D341Med (cell line): ENCODE results near the gene CST1.
"Not testable (repeated sequence)": the region's sequence is repeated elsewhere in the genome, so short reads cannot be mapped to it uniquely, and the experiment has no call there.

Source experiments
- DNase-seq: peaks from one replicate; pipeline ENCODE4 v3.0.0; 2012; ENCODE audit warnings: low spot score

Gene CST1

DNA sequence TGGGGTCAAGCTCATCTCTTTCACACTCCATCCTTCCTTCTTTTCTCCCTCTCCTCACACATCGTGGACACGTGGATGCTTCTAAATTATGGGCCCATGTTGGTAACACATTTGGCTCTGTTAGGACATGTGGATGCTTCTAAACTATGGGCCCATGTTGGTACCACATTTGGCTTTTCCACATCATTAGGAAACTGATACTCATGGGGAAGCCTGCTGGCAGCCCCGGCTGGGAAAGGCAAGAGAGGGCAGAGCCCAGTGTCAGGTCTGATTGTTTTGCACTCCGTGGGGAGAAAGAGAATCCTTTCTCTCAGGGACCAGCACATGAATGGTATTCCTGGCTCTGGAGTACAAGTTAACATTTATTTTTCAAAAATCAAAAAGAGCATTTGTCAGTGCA lies 4.0 kb upstream of the CST1 start:
- DNase-seq, result no peak

DNA sequence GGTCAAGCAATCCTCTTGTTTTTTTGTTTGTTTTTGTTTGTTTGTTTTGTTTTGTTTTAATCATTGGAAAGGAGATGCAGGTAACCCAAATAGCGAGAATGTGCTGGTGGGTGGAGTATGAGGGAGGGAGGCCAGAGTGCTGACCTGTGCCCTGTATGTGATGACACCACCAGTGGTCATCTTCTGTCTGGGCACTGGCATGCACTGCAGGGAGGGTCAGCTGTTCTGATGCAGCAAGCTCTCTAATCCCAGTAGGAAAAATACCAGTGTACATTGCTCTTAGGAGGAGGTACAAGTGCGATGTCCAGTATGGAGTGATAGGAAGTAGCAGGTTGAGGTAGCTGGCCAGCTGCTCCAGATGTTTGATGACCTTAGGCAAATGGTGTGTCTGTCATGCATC lies 2.9 kb upstream of the CST1 start:
- no peak for DNase-seq

DNA sequence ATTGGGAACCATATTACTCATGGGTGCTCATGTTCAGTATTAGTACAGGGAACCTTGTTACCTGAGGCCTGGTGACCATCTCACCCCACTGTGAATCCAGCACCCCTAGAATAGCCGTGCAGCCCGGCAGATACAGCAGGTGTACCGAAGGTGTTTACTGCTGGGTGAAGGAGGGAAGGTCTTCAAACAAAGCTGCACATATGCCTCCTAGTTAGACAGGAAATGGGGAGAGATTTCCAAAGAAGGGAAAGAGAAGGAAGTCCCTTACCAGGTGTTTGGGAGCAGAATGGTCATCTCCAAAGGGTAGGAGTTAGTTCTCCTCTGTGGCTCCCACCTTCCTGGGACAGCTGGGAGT lies 2.4 kb upstream of the CST1 start:
- DNase-seq, result no peak

DNA sequence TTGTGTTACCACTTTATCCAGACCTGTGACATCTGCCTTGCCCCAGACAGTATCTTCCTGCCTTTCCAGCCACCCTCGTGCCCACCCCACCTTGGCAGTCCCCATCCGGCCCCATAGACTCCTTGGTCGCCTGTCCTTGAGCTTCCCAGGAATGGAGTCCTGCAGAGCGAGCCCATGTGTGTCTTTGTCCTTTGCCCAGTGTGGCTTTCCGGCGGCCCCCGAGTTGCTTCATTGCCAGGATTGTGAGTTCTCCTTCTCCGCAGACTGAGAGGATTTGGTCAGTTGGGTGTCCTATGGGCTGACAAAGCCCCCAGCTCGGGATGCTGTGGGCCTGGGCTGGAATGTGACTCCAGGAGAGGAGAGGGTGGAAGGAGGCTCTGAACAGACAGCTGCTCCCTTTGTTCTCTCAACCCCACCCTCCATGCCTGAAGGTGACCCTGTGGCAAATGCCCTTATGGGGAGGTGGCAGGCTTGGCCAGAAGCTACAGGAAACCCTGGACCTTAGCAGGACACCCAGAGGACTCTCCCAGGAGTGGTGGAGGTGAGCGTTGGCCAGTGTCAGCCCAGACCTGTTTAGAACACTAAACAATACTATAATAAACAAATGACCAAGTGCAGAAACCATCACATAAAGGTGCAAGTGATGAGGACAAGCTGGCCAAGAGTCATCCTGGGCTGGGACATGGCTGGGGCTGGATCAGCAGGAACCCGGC lies 1.9 kb upstream of the CST1 start:
- DNase-seq, result no peak

DNA sequence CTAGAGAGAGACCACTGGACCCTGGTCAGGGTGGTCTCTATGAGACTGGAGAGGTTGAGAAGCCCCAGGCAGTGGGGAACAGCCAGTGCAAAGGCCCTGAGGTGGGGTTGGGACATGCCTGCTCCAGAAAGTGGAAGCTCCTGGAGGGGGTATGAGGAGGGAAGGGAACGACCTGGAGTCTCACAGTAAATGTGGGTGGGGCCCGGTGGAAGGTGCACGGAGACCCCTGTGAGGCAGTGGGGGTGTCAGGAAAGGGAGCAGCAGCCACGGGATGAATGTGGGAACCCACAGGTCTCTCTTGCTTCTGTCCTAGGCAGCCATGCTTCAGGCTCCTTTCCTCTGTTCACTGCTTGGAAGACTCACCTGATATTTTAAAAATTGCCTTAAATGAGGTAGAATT lies 1.3 kb upstream of the CST1 start:
- no peak for DNase-seq

DNA sequence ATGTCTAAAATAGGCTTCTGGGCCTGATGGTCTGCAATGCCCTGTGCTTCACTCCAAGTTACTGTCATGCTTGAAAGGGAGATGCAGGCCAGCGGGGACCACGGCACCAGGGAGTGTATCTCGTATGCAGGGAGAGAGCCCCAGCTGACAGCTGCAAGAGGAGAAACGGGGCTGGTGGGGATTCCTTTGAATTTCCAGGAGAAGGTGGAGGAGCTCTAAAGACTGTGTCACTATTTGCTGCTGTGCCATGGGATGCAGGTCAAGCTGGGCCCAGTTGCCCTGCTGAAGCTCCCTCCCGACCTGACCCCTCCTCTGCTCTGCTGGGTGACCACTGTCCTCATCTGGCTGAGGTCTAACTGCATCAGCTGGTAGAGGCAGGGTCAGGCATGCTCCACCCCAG lies 989 bp downstream of the CST1 start:
- no peak for DNase-seq

DNA sequence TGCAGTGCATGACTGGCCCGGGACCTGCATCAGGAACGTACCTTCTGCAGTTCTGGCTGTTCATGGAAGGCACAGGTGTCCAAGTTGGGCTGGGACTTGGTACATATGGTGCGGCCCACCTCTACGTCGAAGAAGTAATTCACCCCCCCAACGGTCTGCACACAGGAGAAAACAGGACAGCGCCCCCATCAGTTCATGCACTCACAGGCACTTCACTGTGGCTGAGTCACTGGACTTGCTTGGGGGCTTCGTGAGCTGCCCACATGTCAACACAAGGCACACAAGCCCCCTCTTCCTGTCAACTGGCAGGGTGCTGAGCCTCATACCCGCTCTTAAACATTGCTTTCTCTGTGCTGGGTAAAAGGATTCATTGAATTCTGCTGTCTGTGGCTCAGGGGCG lies 1.8 kb downstream of the CST1 start:
- DNase-seq, result not testable (repeated sequence)

DNA sequence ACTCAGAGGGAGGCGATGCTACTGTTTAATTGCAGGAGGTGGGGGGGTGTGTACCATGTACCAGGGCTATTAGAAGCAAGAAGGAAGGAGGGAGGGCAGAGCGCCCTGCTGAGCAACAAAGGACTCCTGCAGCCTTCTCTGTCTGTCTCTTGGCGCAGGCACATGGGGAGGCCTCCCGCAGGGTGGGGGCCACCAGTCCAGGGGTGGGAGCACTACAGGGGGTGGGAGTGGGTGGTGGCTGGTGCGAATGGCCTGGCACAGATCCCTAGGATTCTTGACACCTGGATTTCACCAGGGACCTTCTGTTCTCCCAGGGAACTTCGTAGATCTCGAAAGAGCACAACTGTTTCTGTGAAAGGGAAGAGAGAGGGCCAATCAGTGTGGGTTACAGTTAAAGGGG lies 3.2 kb downstream of the CST1 start:
- DNase-seq, result not testable (repeated sequence)

DNA sequence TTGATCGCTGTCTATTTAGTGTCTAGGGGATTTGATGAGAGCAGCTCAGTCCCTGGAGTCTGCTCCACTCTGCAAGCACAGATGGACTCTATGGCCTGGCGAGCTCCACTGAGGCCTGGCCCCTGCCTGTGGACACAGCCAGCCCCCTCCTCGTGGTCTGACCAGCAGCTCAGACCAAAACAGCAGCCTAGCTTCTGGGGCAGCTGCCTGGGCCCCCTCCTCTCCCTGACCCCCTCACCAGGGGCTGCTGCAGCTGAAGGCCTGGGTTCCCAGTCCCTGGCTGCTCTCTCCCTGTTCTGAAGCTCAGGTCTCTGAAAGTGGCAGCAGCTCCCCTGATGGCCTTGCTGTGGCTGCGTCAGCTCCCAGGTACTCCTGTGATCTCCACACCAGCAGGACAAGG lies 3.6 kb downstream of the CST1 start:
- not testable (repeated sequence) for DNase-seq

DNA sequence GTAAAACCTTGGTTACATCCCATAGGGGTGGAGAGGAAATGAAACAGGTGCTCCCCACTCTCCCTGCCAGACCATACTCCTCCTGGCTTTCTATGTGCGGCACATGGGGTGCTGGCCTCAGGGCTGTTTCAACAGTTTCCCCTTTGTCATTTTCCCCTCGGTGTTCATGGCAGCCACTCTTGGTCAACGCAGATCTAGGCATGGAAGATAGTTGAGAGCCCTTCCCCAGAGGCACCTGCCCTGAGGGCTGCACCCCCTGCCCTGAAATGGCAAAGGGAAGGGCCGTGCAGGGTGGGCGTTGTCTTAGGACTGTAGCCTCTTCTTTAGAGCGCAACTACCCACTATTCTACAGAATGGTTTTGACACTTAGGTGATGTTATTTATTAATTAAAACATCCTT lies 4.4 kb downstream of the CST1 start:
- DNase-seq, result no peak

DNA sequence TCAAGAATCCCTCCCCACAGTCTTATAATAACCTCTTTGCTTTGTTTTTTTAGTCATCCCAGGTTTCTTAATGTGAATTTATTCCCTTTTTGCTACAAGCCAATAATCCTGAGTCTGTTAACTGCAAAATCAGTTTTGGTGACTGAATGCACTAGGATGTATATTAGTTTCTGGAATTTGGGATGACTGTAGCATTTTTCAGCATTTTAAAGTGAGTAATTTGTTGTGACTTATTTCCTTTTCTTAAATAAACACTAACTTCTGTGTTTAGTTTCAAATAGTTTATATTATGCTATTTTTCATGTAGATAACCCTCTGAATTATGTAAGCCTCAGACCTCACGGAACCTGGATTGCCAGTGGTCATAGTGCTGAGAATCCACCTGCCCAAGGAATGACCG lies 5.5 kb downstream of the CST1 start:
- DNase-seq, result no peak

DNA sequence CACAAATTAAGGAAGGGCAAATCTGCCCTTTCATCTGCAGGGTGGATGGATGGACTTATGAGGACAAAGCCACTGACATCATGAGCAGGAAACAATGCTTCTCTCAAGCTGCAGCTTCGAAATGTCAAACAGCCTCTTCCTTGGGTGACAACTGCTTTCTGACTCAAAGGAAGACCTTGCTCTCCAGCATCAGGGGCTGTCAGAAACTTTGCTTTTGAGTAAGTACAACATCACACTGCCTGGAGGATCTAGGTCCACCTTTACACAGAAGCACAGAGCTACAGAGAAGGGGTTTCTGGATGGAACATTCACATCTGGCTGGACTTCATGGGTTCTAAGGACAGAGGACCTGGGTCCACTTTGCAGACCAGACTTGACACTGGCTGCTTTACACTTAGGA lies 5.9 kb downstream of the CST1 start:
- no peak for DNase-seq

DNA sequence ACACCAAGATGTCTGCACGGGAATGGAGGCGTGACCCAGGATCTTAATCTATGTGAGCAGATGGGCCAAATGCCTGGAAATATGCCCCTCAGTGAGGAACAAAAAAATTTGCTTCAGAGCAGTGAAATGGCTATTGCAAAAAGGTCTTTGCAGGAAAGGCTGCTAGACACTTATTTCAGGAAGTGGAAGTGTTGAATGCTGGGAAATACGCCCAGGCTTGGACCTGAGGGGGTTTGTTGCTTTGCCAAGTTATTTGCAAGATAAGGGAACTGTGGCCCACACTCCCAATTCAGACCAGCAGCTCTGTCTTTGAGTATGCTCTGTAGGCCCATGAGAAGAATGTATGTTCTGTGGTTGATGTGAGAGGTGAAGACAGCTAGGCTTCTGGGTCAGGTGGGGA lies 15.3 kb downstream of the CST1 start:
- not testable (repeated sequence) for DNase-seq

DNA sequence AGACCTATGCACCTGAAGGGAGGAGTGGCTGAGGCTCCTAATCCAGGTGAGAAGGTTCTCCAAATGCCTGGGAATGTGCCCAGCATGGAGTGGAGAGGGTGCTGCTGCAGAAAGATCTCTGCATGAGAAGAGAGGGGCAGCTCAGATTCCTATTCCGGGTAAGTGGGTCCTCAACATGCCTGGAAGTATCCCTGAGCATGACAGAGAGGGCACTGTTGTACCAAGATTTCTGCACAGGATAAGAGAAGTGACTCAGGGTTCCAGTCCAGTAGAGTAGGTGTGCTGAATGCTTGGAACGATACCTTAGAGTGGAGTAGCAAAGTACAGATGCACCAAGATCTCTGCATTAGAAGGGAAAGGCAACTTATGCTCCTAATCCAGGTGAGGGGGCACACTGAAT lies 15.8 kb downstream of the CST1 start:
- not testable (repeated sequence) for DNase-seq

DNA sequence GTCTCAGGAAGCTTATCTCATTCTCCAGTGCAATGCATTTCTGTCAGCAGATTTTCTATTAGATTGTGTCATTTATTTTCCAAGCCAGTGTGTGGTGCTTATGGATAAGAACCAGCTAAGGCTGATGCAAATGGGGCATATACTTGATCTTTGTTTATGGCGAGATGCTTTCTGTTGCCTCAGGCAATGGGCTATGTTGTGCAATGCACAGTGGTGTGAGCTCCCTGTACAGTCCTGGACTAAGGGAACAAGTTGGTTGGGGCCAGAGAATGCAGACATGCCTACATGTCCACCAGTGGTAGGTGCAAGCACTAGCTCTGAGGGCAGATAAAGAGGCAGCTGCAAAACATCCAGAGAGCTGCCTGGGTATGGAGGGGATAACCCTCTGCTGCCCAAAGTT lies 16.3 kb downstream of the CST1 start:
- not testable (repeated sequence) for DNase-seq

DNA sequence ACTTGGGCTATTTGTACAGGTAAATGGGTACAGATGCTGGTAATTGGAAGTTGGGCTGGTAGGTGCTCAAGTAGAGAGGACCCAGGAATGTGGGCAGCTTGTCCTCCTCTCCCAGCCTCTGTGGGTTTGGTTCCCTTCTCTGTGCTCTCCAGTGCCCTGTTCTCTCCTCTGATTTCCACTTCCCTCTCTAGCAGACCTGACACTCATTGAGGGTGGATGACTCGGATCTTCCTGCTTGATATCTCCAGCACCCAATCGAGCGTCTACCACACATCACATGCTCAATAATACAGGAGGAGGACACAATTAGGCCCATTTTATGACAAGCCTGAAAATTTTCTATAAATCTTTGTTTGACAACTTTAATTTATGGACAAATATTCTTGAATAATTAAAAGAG lies 23.7 kb downstream of the CST1 start:
- DNase-seq, result no peak

DNA sequence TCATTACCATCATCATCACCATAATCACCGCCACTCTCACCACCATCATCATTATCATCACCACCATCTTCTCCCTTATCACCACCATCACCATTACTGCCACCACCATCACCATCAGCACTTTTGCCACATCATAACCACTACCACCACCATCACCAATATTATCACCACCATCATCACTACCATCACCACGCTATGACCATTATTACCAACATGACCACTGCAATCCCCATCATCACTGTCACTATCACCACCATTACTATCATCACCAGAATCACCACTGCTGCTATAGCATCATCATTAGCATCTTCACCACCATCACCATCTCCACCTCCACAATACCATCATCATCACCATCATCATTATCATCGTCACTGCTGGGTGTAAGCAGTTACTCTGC lies 25.6 kb downstream of the CST1 start:
- no peak for DNase-seq

DNA sequence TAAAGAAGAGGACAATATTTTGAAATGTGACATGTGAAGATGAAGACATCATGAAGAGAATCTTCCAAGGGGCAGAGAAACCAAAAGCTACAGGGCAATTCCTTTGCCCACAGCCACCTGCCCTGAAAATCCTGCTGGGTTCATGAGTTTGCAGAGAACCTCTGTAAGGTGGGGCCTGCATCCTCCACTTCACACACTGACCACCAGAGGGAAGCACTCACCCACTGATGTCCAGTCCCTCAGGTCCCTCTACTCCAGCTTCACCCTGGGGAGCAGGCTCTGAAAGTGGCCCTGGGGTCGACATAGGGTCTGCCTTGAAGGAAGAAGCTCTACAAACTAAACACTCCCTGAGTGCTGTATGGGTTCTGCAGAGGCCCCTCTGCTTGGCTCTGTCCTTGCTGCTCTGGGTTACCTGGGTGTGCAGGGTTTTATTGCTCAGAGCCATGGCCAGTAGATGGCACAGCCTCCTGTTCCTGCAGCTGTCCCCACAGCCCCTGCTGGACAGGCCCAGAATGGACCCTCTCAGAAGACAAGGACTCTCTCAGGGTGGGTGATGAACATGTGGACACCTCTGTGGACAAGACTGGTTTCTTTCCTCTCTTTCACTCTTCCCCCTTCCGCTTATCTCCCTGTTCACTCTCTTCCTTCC lies 27.0 kb downstream of the CST1 start:
- DNase-seq, result not testable (repeated sequence)

DNA sequence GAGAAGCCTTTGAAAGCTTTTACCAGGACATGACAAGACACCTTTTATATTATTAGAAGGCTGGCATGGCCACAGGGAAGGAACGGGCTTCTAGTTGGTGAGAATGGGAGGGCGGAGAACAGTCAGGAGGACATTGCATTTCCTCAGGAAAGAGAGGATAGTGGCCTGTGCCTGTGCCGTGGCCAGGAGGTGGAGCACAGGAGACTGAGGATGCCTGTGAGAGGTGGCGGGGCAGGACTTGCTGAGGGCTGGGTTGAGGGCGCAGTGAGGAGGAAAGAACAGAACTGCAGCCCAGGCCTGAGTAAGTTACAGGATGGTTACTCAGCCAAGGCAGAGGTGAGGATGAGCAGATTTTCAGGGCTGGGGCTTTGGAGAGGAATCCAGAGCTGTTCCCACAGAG lies 27.9 kb downstream of the CST1 start:
- not testable (repeated sequence) for DNase-seq

DNA sequence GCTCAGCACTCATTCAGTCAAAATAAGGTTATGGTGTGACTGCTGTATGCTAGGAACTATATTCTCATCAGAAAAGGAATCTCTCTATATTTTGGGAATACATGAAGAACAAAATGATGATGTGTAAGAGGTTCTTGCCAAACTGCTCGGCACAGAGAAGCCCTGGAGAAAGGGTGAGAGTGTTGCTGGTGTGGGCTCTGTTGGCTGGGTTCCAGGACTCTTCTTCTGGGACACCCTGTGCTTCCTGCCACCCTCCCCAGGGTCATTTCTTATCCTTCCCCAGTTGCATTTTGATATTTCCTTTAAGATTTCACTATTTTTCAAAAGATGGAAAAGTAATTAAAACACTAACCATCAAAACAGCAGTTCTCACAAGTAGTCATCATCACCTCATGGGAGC lies 28.8 kb downstream of the CST1 start:
- no peak for DNase-seq

DNA sequence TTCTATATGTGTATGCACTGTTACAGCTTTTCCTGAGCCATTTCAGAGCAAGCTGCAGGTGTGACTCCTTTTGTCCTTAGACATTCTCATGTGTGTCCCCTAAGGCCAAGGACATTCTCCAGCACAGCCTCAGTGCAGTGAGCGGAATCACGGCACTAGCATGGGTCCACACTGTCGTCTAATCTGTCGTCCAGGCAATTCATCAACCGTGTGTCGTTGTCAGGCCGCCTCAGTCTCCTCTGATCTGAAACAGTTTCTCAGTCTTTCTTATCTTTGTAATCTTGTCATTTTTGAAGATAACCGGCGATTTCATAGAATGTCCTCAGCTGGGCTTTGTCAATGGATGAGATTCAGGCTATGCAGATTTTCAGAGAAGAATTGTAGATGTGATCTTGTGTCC lies 31.4 kb downstream of the CST1 start:
- not testable (repeated sequence) for DNase-seq

DNA sequence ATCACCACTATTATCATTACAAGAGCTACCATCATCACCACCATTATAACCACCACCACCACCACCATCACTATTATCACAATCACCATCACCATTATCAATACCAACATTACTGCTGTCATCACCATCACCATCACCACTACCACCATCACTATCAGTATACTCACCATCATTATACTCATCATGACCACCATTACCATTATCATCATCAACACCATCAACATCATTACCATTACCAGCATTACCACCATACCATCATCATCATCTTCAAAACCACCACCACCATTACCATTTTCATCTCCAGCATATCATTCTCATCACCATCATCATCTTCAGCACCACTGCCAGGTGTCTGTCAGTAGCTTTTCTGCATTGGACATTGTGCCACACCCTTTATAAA lies 39.0 kb downstream of the CST1 start:
- DNase-seq, result not testable (repeated sequence)

DNA sequence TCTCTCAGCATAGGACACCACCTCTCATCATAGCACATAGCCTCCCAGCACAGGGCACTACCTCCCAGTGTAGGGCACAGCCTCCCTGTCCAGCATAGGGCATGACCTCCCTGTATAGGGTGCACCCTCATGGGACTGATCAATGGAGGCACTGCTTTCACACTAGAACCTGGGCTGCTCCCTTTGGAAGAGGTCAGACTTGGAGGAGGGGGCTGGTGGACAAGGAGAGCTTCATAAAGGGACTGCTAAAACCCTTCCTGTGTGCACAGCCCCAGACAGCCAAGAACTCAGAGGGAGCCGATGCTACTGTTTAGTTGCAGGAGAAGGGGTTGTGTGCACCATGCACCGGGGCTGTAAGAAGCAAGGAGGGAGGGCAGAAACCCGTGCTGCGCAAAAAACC lies 40.0 kb downstream of the CST1 start:
- no peak for DNase-seq

DNA sequence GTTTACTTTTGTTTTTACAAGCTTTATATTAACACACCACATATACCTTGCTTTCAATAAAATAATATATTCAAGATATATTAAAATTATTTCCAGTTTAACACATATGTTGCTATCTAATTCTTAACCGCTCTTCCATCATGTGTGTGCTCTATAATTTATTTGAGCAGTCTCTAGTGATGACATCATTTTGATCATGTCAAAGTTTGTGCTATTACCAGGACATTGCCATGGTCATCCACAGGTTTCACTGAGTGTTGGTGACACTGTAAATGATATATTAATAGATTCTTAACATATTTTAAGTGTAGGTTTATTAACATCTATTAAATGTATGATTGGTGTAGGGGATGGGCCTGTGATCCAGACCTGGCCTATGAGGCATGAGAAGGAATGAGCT lies 44.8 kb downstream of the CST1 start:
- DNase-seq, result no peak
